Mucosa of rectum (tissue), 2 donors: ENCODE data around the gene VGLL4.
A peak's percentile ranks its signal among the peaks of the same experiment; 100 is the strongest.

Experiments
- H3K27ac ChIP-seq, 2 donors: one replicate each; pipeline ENCODE4 v1.7.0; 2013; ENCODE audit warnings: inconsistent platforms in 2 of 2, low read depth in 2 of 2, low read length in 2 of 2
- H3K27me3 ChIP-seq, 2 donors: one replicate each; pipeline ENCODE4 v1.7.0; 2013; ENCODE audit warnings: low read length in 2 of 2; ENCODE audit not compliant: control insufficient read depth in 2 of 2, insufficient read depth in 2 of 2
- H3K36me3 ChIP-seq, 2 donors: one replicate each; pipeline ENCODE4 v1.7.0; 2013; ENCODE audit warnings: low read length in 2 of 2; ENCODE audit not compliant: control insufficient read depth in 2 of 2, insufficient read depth in 2 of 2
- H3K4me1 ChIP-seq, 2 donors: one replicate each; pipeline ENCODE4 v1.7.0; 2013; ENCODE audit warnings: low read length in 2 of 2, mild to moderate bottlenecking in 1 of 2; ENCODE audit not compliant: control insufficient read depth in 2 of 2, insufficient read depth in 2 of 2
- H3K4me3 ChIP-seq, 2 donors: one replicate each; pipeline ENCODE4 v1.7.0; 2013; ENCODE audit warnings: low read length in 2 of 2
- H3K9ac ChIP-seq, 2 donors: one replicate each; pipeline ENCODE4 v1.7.0; 2013; ENCODE audit warnings: low read length in 2 of 2, low read depth in 1 of 2, mild to moderate bottlenecking in 1 of 2
- H3K9me3 ChIP-seq, 2 donors: one replicate each; pipeline ENCODE4 v1.7.0; 2013; ENCODE audit warnings: low read length in 2 of 2; ENCODE audit not compliant: control insufficient read depth in 2 of 2
- donor health status: healthy.
- donor health status: Normal muscosa, but diverticular disease.

The VGLL4 gene

DNA sequence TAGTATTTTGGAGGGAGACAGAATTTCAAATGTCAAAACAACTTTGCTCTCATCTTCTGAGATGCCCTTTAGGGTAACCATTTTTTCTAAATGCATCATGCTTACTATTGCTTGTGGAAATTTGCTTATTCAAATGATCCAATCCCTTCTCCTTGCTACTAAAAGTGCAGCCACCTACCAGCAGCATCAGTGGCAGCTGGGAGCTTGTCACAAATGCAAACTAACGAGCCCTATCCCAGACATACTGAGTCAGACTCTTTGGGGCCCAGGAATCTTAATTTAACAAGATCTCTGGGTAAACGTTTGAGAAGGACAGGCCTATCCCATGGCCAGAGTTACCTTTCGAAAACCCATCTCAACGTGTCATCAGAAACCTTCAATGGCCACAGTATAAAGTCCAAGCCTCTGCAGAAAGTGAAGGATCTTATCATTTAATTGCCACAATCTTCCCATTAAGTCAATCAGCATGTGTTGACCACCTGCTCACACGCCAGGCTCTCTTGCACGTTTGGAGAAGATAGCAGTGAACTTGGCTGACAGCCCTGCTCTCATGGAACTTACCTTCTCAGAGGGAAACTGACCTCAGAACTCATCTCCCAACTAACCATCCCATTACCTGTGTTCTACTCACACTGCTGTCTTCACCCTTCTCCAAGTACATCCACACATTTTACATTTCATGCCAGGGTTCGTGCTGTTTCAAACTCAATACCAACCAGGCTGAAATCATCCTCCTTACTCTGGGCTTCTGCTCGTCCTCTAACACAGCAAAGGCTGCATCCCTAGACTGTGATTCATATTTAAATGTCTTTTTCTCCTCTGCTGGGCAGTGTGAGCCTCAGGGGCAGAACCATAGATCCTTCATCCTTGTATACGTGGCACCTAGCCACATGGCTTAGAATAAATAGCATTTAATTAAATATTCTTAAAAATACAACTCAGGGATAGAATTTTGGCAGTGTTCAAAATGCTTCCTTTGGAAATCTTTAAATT is 24.8 kb upstream of the VGLL4 start:
- Histone ChIP-seq H3K4me3 (no peak overlapping the region), H3K4me1 (peaks cover 0 to 9% of the 10 kb centered on the region in 2 donors), H3K36me3 (no peaks in the 10 kb centered on the region), H3K27ac (no peak overlapping the region), H3K9ac (no peak overlapping the region), H3K9me3 (no peaks in the 10 kb centered on the region), H3K27me3 (no peaks in the 10 kb centered on the region)

DNA sequence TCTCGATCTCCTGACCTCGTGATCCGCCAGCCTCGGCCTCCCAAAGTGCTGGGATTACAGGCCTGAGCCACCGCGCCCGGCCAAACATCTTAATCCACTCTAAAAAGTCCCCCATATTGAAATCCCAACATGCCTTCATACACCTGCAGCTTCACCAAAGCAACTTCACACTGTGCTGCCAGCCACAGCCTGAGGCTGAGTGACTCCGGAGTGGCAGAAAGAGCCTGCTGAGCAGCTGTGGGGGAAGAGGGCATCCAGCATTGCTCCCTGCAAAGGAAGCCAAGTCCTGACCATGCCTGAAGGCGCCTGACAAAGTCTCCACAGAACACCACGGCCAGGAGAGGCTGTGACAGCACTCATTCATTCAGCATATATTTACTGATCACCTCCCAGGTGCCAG is 21.6 kb upstream of the VGLL4 start:
- H3K27me3 ChIP-seq: no peaks in the 10 kb centered on the region
- H3K36me3 ChIP-seq: no peaks in the 10 kb centered on the region
- no peak overlapping the region for H3K27ac ChIP-seq
- no peak overlapping the region for H3K4me3 ChIP-seq
- H3K4me1 ChIP-seq: peaks cover 0 to 16% of the 10 kb centered on the region in 2 donors
- no peak overlapping the region for H3K9ac ChIP-seq
- no peaks in the 10 kb centered on the region for H3K9me3 ChIP-seq

DNA sequence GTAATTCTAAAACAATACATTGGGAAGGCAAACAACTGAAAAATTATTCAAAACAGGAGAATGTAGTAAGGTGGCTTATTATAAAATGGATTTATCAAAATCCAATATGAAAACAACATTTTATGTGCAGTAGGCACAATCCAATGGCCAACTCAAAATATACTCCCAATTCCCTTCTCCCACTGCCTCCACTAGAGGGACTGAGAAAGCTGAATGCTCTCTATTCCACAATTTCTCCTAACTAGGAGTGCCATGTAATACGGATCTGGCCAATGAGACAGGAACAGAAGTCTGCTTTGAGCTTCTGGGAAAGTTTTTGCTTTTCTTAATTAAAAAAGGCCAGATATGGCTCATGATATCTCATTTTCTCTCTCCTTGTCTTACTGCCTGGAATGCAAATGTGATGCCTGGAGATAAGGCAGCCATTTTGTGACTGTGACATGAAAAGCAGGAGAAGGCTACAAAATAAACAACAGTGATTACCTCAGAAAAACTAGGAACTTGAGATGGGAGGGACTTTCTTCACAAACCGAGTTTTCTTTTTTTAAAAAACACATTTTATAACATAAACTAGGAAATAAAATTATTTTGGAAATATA is 18.8 kb upstream of the VGLL4 start:
- Histone ChIP-seq H3K9ac (no peak overlapping the region), H3K9me3 (no peaks in the 10 kb centered on the region), H3K27me3 (no peaks in the 10 kb centered on the region), H3K4me3 (no peak overlapping the region), H3K27ac (no peak overlapping the region), H3K36me3 (no peaks in the 10 kb centered on the region), H3K4me1 (peaks cover 0 to 30% of the 10 kb centered on the region in 2 donors)

DNA sequence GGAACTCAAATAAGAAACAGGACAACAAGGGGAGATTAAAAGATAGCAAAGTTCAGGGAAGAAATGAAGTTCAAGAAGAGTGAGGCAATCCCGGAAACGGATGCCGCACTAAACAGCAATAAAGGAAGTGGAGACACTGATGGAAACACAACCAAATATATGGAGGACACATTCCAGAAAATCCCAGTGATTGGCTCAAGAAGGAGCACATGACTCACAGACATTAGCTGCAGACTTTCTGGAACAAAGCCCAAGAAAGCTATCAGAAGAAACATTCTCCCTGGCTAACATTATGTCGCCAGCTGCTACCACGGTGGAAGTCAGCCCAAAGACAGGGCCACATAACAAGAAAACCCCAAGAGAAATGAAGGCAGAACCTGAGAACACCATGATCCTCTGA is 18.1 kb upstream of the VGLL4 start:
- H3K9ac ChIP-seq: no peak overlapping the region
- H3K9me3 ChIP-seq: no peaks in the 10 kb centered on the region
- H3K4me1 ChIP-seq: peaks cover 0 to 30% of the 10 kb centered on the region in 2 donors
- no peak overlapping the region for H3K27ac ChIP-seq
- H3K36me3 ChIP-seq: no peaks in the 10 kb centered on the region
- H3K4me3 ChIP-seq: no peak overlapping the region
- no peaks in the 10 kb centered on the region for H3K27me3 ChIP-seq

DNA sequence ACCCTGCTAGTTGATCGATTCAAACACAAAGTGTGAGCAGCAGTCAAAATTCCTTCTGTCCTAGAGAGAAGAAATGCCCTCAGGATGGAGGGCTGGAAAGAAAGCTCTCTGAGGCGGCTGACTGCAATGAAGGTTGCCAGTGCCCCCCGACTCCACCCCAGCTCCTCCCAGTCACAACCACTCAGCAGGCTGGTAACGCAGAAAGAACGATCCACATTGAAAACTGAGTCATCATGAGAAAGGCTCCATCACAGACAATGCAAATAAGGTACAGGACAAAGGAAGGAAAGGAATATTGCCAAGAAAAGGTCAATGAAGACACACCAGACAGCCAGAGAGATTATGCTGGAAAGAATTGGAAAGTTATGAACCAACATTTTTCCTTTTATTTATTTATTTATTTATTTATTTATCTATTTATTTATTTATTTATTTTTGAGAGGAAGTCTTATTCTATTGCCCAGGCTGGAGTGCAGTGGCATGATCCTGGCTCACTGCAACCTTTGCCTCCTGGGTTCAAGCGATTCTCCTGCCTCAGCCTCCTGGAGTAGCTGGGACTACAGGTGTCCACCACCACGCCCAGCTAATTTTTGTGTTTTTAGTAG is 17.4 kb upstream of the VGLL4 start:
- Histone ChIP-seq H3K9ac (peak overlapping the region in 1 of 2 donors; percentile 20), H3K27me3 (no peaks in the 10 kb centered on the region), H3K4me3 (no peak overlapping the region), H3K4me1 (peaks cover 0 to 30% of the 10 kb centered on the region in 2 donors), H3K27ac (peak overlapping the region in 1 of 2 donors; percentile 44), H3K9me3 (no peaks in the 10 kb centered on the region), H3K36me3 (no peaks in the 10 kb centered on the region)

DNA sequence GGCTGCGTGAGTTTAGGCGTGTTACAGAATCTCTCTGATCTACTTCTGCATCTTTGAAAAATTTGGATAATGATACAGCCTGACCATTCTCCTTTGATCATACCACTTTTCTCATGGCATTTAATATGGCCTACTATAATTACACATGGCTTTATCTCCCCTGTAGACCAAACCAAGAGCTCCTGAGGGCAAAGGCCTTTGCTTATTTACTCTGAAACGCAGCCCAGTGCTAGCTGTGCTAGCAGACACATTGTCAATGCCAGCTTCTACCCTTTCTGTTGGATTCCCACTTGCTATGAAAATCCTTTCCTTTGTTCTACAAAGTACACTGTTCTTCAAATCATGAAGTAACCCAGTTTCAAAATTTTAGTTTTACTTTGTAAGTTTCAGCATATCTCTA is 16.5 kb upstream of the VGLL4 start:
- Histone ChIP-seq H3K4me1 (peaks cover 0 to 30% of the 10 kb centered on the region in 2 donors), H3K36me3 (no peaks in the 10 kb centered on the region), H3K4me3 (no peak overlapping the region), H3K27me3 (no peaks in the 10 kb centered on the region), H3K9ac (no peak overlapping the region), H3K27ac (peak overlapping the region in 1 of 2 donors; percentile 27), H3K9me3 (no peaks in the 10 kb centered on the region)

DNA sequence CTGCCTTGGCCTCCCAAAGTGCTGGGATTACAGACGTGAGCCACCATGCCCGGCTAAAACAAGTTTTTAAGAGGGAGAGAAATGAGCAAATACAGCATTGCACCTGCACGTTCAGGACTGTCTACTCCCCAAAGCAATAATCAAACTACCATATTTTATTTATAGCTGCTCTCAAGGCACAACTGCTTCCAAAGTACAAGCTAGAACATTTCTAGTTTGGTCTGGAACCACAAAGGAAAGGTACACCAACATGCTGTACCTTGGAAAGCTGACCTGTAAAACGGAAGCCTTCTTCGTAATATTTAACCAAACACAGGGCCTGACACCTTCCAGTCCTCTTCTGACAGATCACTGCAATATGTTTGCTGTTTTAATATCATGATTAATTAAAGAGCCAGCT is 14.5 kb upstream of the VGLL4 start:
- no peak overlapping the region for H3K9ac ChIP-seq
- no peaks in the 10 kb centered on the region for H3K27me3 ChIP-seq
- H3K27ac ChIP-seq: no peak overlapping the region
- H3K9me3 ChIP-seq: no peaks in the 10 kb centered on the region
- H3K36me3 ChIP-seq: no peaks in the 10 kb centered on the region
- no peak overlapping the region for H3K4me3 ChIP-seq
- H3K4me1 ChIP-seq: peaks cover 0 to 30% of the 10 kb centered on the region in 2 donors

DNA sequence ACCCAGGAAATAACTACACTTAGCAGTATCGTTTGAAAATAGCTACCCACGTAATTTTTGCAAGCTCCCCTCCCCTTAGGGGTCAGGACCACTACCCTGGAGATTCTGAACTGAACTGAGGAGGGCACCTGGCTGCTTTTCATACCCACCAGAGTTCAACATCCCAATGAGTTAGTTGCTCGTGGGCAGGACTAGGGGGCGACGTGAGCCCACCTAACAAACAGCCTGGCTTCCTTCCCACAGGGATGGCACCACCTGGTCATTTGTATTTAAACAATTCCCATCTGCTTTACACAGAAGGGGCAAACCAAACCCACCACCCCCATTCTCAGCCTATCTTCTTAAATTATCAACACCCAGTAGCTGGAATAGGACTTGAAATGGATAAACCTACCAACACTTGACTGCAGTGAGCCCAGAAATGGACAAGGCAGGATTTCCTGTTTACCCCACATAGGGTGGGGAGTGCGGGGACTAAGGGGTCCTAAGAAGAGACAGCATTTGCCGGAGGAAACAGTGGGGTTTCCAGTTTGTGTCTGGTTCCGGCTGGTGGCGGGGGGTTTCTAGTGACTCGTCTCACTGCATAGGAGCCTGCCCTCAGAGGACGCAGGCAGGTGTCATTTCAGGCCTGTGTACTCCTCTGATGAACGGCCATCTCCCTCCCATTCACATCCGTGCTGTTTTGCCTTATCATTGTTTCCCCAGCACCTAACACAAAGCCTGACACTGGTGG is 11.6 kb upstream of the VGLL4 start:
- Histone ChIP-seq H3K9me3 (no peaks in the 10 kb centered on the region), H3K36me3 (no peaks in the 10 kb centered on the region), H3K4me3 (no peak overlapping the region), H3K27me3 (no peaks in the 10 kb centered on the region), H3K9ac (no peak overlapping the region), H3K4me1 (peaks cover 0 to 18% of the 10 kb centered on the region in 2 donors), H3K27ac (no peak overlapping the region)

DNA sequence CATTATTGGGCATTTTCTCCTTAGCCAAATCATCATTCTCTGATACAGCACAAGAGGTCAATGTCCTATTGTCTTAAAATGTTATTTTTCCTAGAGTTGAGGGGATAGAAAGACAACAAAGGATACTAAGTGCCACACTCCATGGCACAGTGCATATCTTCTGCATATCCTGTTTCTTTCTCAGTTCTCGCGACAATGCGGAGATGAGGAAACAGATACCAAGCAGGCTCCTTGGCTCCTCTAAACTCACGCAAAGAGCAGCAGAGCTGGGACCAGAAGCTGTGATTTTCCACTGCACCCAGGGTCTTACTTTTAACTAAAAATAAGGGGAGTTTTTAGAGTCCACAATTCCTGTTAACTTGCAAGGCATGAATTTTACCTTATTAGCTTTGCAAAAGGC is 10.5 kb upstream of the VGLL4 start:
- no peaks in the 10 kb centered on the region for H3K36me3 ChIP-seq
- no peaks in the 10 kb centered on the region for H3K27me3 ChIP-seq
- no peak overlapping the region for H3K27ac ChIP-seq
- no peak overlapping the region for H3K9ac ChIP-seq
- H3K4me3 ChIP-seq: no peak overlapping the region
- H3K4me1 ChIP-seq: peaks cover 0 to 12% of the 10 kb centered on the region in 2 donors
- H3K9me3 ChIP-seq: no peaks in the 10 kb centered on the region
